Liver (tissue), 9 donors: ENCODE data around the gene BPTF. TPM values are rescaled to one million over a fixed set of nuclear protein-coding genes. Genes with fewer than 3 reads are reported as not detected.
"Not testable (repeated sequence)": the region's sequence is repeated elsewhere in the genome, so short reads cannot be mapped to it uniquely, and the experiment has no call there.

Experiments
- DNase-seq: peaks from one replicate; pipeline ENCODE4 v3.0.0-alpha.2; 2017; ENCODE audit warnings: low spot score
- H3K27ac ChIP-seq, 2 donors: one replicate each; pipeline ENCODE4 v1.7.0; 2013; ENCODE audit warnings: inconsistent platforms in 2 of 2, low read length in 2 of 2, control low read depth in 1 of 2, low read depth in 1 of 2, mild to moderate bottlenecking in 1 of 2
- H3K27me3 ChIP-seq, 4 donors: one replicate each; pipeline versions ENCODE4 v1.6.1 to v1.7.0; 2013; ENCODE audit warnings: low read length in 3 of 4, inconsistent platforms in 1 of 4, mild to moderate bottlenecking in 1 of 4, moderate library complexity in 1 of 4; ENCODE audit not compliant: control insufficient read depth in 4 of 4, insufficient read depth in 4 of 4
- H3K36me3 ChIP-seq, 4 donors: one replicate each; pipeline versions ENCODE4 v1.6.1 to v1.7.0; 2013; ENCODE audit warnings: low read length in 3 of 4, mild to moderate bottlenecking in 3 of 4, low read depth in 1 of 4, moderate library complexity in 1 of 4; ENCODE audit not compliant: control insufficient read depth in 4 of 4, insufficient read depth in 3 of 4
- H3K4me1 ChIP-seq, 4 donors: one replicate each; pipeline versions ENCODE4 v1.6.1 to v1.7.0; 2013; ENCODE audit warnings: low read length in 3 of 4, mild to moderate bottlenecking in 3 of 4, moderate library complexity in 1 of 4; ENCODE audit not compliant: control insufficient read depth in 4 of 4, insufficient read depth in 4 of 4
- H3K4me3 ChIP-seq, 3 donors: one replicate each; pipeline versions ENCODE4 v1.6.1 to v1.7.0; 2013; ENCODE audit warnings: low read length in 3 of 3, control low read depth in 1 of 3, low read depth in 1 of 3, mild to moderate bottlenecking in 1 of 3
- H3K9ac ChIP-seq, 2 donors: one replicate each; pipeline ENCODE4 v1.7.0; 2013; ENCODE audit warnings: low read length in 2 of 2, mild to moderate bottlenecking in 2 of 2, moderate library complexity in 2 of 2, control low read depth in 1 of 2, low read depth in 1 of 2
- H3K9me3 ChIP-seq, 4 donors: one replicate each; pipeline versions ENCODE4 v1.6.1 to v1.7.0; 2013; ENCODE audit warnings: low read length in 3 of 4; ENCODE audit not compliant: control insufficient read depth in 4 of 4
- FOXA1 ChIP-seq: IDR thresholded peaks from 2 replicates; pipeline ENCODE4 v1.6.1; 2016; ENCODE audit warnings: antibody characterized with exemption
- GABPA ChIP-seq, 2 donors: IDR thresholded peaks in 1 of 2; conservative IDR thresholded peaks in 1 of 2; 2 replicates each; pipeline ENCODE4 v1.6.1; 2016; ENCODE audit warnings: antibody characterized with exemption in 2 of 2, mild to moderate bottlenecking in 1 of 2, moderate library complexity in 1 of 2
- HNF4A ChIP-seq, 2 donors: conservative IDR thresholded peaks; 2 replicates each; pipeline ENCODE4 v1.6.1; 2016; ENCODE audit warnings: antibody characterized with exemption in 2 of 2, mild to moderate bottlenecking in 2 of 2
- JUND ChIP-seq, 2 donors: IDR thresholded peaks; 2 replicates each; pipeline ENCODE4 v1.6.1; 2016; ENCODE audit warnings: antibody characterized with exemption in 2 of 2
- RAD21 ChIP-seq, 2 donors: IDR thresholded peaks; 2 replicates each; pipeline ENCODE4 v1.6.1; 2016; ENCODE audit warnings: antibody characterized with exemption in 2 of 2, mild to moderate bottlenecking in 2 of 2
- TAF1 ChIP-seq: conservative IDR thresholded peaks from 2 replicates; pipeline ENCODE4 v1.6.1; 2016; ENCODE audit warnings: antibody characterized with exemption, mild to moderate bottlenecking
- WGBS: extraction: QIAGEN DNeasy Blood & Tissue Kit; methylation state at CpG from one replicate; pipeline ENCODE4 v1.1.7; 2013; 5-methylcytosine and 5-hydroxymethylcytosine counted together
- polyA plus RNA-seq, 2 donors: library from polyadenylated mRNA; stranded (reverse) in 1 of 2; unstranded in 1 of 2; fragments of 200-250 nt in 1 of 2; fragments of >200 nt in 1 of 2; fragmentation: Nextera tagmentation in 1 of 2; extraction: Ambion mirVana in 1 of 2; gene quantifications; one replicate each; pipeline versions ENCODE4 v1.2.1 to v1.2.3, GENCODE V29; 2013 to 2015
- total RNA-seq, 2 donors: library from RNA; depleted of rRNA; stranded (reverse); fragments of >200 nt; gene quantifications; one replicate each; pipeline ENCODE4 v1.2.3, GENCODE V29; 2014
- TF ChIP-seq, protein P1 (sequence below): fragments of 150-350 bp; IDR thresholded peaks from 2 replicates; pipeline ENCODE4 v1.5.1; 2017; ENCODE audit warnings: improper control_type of control experiment, low read depth, low read length; ENCODE audit not compliant: missing input control
- donor health status: healthy.
- donor health status: healthy.
- donor health status: healthy.
- donor health status: healthy.
- donor health status: healthy.

Gene BPTF
- total and polyA plus RNA-seq, 4 donors, result 8.1 to 51.7 (median 29.5) TPM

DNA sequence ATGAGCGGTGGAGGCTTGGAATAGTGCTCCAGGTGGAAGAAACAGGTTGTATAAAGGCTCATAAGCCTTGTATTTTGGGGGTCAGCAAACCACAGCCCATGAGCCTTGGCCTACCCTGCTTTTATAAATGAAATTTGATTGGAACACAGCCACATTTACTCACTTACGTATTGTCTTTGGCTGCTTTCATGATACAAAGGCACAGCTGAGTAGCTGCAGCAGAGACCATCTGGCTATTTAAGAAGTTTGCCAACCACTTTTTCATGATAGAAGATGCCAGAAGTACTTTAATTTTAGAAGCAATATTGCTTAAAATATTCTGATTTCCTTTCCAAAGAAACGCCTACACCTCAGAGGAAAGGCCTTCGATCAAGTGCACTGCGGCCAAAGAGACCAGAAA lies 97.2 kb downstream of the BPTF start (continued):
- TF ChIP-seq GABPA (IDR thresholded peaks at IDR 0.05 in 1 of 2, conservative IDR thresholded peaks at IDR 0.05 in 1 of 2) (no peak), HNF4A (conservative IDR thresholded peaks at IDR 0.05) (no peak)

DNA sequence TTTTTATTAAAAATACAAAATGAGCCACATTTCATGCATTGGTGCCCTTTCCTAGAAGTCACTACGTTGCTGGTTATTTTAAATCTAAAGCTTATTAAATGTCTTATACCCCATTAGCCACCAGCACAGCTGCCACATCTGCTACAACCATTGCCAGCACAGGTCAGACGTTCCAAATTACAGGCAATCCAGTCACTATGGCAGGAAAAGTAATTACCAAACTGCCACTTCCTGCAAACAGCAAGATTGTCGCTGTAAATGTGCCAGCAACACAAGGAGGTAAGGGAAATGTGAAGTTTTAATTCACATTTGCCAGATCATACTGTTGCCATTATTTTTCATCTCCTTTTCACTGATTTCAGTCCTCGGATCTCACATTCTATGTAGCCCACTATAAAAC lies 103.5 kb downstream of the BPTF start:
- WGBS, result 72% methylated on average over 4 of the region's 4 CpGs
- not testable (repeated sequence) for H3K9me3 ChIP-seq, DNase-seq, H3K4me3 ChIP-seq, H3K9ac ChIP-seq, H3K27ac ChIP-seq, H3K27me3 ChIP-seq, H3K4me1 ChIP-seq
- H3K36me3 ChIP-seq, result peaks cover 9 to 64% (median 52%) of the 10 kb centered on the region in 4 donors

DNA sequence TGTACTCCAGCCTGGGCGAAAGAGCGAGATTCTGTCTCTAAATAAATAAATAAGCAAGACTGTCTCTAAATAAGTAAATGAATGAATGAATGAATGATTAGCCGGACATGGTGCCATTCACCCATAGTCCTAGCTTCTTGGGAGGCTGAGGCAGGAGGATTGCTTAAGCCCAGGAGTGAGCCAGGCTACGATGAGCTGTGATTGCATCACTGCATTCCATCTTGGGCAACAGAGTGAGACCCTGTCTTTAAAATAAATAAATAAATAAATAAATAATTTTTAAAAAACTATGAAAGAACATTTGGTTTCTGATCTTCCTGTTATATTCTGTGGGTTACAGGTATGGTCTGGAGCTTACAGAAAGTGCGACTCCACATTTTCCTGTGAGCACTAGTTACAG lies 105.9 kb downstream of the BPTF start:
- Histone ChIP-seq H3K36me3 (peaks cover 9 to 60% (median 50%) of the 10 kb centered on the region in 4 donors), H3K27me3 (no peaks in the 10 kb centered on the region), H3K4me1 (no peaks in the 10 kb centered on the region), H3K27ac (no peak overlapping the region), H3K9ac (no peak overlapping the region), H3K9me3 (no peaks in the 10 kb centered on the region), H3K4me3 (no peak overlapping the region)
- WGBS, result 89% methylated on average over 5 of the region's 5 CpGs
- no peak for TF ChIP-seq HNF4A (conservative IDR thresholded peaks at IDR 0.05)
- TF ChIP-seq GABPA (IDR thresholded peaks at IDR 0.05 in 1 of 2, conservative IDR thresholded peaks at IDR 0.05 in 1 of 2), result no peak
- no peak for TF ChIP-seq FOXA1
- TF ChIP-seq, protein P1, sequence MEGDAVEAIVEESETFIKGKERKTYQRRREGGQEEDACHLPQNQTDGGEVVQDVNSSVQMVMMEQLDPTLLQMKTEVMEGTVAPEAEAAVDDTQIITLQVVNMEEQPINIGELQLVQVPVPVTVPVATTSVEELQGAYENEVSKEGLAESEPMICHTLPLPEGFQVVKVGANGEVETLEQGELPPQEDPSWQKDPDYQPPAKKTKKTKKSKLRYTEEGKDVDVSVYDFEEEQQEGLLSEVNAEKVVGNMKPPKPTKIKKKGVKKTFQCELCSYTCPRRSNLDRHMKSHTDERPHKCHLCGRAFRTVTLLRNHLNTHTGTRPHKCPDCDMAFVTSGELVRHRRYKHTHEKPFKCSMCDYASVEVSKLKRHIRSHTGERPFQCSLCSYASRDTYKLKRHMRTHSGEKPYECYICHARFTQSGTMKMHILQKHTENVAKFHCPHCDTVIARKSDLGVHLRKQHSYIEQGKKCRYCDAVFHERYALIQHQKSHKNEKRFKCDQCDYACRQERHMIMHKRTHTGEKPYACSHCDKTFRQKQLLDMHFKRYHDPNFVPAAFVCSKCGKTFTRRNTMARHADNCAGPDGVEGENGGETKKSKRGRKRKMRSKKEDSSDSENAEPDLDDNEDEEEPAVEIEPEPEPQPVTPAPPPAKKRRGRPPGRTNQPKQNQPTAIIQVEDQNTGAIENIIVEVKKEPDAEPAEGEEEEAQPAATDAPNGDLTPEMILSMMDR, result no peak
- TF ChIP-seq TAF1, result no peak
- no peak for DNase-seq

DNA sequence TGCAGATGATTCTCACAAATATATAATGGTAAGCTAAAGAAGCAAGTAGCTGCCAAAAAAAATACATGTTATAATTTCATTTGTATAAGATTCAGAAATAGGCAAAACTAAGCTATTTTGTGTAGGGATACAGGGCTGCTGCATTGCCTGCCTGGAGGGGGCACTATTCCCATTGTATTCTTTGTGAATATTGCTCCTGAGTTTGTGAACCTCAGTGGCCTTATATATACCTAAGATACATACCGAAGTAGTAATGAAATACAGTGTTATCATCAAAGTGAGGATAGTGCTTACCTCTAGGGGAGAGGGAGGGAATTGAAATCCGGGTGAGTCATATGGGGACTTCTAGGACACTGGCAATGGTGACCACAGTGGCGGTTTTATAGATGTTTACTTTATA lies 117.5 kb downstream of the BPTF start:
- H3K9me3 ChIP-seq, result no peaks in the 10 kb centered on the region
- H3K4me3 ChIP-seq, result no peak overlapping the region
- no peak overlapping the region for H3K9ac ChIP-seq
- no peaks in the 10 kb centered on the region for H3K27me3 ChIP-seq
- H3K36me3 ChIP-seq, result peaks cover 12 to 74% (median 61%) of the 10 kb centered on the region in 4 donors
- H3K4me1 ChIP-seq, result no peaks in the 10 kb centered on the region
- DNase-seq, result no peak
- WGBS, result 93% methylated on average over 3 of the region's 3 CpGs
- TF ChIP-seq, protein P1, result peak; percentile 23
- TF ChIP-seq RAD21 (IDR thresholded peaks at IDR 0.05) (peak; percentile 22 to 28), JUND (IDR thresholded peaks at IDR 0.05) (no peak)
- H3K27ac ChIP-seq, result no peak overlapping the region
